ENCODE results near the gene ARHGAP42.

The ARHGAP42 gene

DNA sequence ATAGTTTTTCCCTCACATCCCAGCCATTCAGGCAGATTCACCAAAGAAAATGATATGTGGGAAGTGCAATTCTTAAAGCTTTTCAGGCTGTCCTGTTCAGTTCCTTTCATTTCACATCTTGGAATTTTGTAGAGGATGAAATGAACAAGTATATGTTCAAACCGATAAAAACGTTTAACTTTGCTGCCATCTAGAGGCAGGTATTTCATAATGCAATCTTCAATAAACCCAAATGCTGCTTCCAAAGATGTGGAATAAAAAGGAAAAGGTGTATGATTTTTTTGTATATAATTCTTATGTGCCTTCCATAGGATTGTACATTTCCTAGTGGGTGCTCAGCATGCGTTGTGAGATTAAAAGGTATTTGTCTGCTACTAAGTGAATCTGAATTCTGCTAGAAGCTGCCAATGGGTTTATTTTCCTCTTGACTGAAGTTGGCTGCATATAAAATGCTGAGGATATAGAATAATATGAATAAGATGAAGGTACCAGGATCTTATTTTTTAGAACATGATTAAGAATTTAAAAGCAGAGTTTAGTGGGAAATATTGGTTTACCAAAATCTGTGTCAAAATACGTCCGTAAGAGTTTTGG, 243.2 kb downstream of the ARHGAP42 start:
- DNase-seq, result peak in 1 of 5 experiments; percentile 2

DNA sequence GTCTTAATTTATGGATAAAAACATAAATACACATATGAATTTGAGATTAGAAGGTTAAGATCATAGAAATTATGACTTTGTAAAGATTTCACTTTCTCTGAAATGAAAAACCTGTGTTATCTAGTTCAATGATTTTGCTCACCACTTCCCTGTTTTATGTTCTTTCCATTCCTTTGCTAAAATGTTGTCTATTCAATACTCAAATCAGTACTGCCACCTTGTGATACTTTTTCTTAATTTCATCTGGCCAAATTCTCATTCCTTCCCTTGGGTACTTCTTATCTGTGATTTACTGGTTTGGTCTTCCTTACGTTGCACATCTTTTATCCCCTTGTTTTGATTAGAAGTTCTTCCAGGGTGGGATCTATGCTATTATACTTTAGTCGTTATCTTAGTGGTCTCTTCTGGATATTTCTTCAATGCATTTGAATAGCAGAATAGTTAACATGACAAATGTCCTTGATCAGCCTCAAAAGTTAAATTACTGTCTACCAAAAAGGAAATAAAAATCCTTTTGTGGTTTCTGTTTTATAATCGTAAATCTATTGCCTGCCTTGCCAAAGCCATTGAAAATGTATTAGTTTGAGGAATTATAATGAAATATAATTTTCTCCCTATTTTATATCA, 245.5 kb downstream of the ARHGAP42 start:
- no peak for DNase-seq

GRCh38 chr11:100936781-100937180, 249.7 kb downstream of the ARHGAP42 start:
- DNase-seq, result no peak

DNA sequence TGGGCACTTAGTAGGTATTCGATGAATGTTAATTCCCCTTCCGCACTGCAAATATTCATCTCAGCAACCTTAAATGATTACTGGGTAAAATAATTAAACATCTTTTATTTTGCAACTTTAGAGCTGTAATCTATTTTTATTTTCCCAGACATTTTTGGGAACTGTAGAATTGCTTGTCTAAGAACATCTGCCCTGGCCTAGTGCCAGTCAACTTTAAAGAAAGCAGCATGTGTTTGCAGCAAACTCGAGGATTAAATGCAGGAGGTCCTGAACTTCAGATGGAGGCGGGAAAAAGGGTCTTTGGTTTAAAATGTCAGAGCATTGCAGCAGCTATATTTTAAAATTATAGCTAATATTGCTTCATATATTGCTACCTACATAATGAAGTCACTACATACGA, 252.5 kb downstream of the ARHGAP42 start:
- DNase-seq, result no peak

DNA sequence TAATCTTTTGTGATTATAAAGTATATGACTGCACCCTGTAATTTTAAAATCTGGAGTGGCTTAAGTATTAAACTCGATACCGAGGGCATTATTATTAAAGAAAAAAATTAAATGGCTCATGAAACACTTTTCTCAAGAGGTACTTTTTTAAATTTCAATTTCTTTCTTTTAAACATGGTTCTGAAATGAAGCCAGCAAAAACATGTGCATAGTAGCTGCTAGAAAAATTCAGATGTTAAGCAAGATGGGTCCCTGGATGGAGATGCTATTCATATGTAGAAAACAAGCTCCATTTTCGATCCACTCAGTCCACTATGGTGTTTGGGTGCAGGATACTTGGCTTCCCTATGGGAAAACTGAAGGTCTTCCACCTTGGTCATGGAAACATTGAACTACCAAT, 253.0 kb downstream of the ARHGAP42 start:
- DNase-seq, result no peak

DNA sequence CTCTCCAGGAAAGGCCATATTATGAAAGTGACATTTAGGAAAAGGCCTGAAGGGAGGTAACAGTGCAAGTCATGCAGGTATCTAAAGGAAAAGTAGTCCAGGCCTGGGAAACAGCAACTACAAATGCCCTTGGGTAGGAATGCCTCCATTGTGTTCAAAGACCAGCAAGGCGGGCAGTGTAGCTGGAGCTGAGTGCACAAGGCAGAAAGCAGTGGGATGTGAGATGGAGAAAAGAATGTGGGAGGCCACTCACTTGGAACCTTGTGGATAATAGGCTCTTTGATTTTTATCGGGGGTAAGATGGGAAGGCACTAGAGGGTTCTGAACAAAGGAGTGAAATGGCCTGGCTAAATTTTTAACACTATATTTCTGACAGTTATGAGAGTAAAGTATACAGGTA, 253.9 kb downstream of the ARHGAP42 start:
- no peak for DNase-seq

- no peak for DNase-seq
Measured at GRCh38 chr11:100942016-100942415, 254.9 kb downstream of the ARHGAP42 start.

GRCh38 chr11:100948936-100949335, 261.8 kb downstream of the ARHGAP42 start:
- no peak for DNase-seq

GRCh38 chr11:100949443-100949842, 262.4 kb downstream of the ARHGAP42 start:
- no peak for DNase-seq

GRCh38 chr11:100955318-100955717, 268.2 kb downstream of the ARHGAP42 start:
- DNase-seq, result no peak

DNA sequence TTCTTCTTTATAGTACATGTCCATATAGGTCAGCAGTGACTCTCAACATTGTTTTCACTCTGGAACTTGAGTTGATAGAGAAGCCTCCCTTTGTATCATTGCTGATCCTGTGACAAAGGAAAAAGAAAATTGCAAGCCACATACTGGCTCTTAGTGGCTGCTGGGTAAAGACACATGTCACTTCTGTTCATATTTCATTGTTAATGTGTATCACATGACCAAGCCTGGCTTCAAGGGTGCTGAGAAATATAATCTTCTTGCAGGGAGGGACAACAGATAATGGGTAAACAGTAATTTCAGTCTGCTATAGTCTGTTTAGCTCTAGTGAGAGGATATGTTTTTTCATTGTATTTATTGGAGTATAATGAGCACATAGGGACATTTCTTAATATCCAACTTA, 269.3 kb downstream of the ARHGAP42 start:
- DNase-seq, result no peak

DNA sequence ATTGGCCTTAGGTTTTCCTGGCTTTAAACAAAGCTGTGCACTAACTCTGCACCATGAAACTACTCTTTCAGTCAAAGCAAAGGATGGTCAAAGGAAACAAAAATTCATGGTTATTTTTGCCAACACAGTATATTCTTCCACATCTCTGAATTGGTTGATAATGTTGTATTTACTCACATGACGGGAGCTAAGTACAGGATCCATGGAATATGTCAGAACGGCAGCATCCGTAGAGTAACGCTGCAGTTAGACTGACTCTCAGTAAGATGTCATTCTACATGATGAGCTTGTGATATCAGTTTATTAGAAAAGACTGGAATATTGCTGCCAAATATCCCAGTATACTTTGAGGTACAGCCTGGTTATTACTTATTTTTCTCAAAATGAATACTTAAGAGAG, 270.4 kb downstream of the ARHGAP42 start:
- no peak for DNase-seq

DNA sequence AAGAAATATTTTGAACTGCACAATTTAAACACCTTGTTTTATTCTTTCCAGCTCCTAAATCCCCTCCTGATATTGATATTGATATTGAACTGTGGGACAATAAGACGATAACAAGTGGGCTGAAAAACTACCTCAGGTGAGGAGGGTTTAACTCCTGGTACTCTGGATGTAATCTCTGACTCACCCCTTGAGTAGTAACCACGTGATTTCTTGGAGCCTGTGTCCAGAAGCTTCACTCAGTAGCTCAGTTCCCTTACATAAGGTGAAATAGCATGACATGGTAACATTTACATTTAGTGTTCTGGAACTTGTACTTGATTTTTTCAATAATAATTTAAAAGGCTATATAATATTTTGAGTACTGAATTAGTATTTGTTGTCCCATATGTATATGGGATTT, 274.5 kb downstream of the ARHGAP42 start:
- no peak for DNase-seq

GRCh38 chr11:100963375-100963774, 276.3 kb downstream of the ARHGAP42 start:
- no peak for DNase-seq

DNA sequence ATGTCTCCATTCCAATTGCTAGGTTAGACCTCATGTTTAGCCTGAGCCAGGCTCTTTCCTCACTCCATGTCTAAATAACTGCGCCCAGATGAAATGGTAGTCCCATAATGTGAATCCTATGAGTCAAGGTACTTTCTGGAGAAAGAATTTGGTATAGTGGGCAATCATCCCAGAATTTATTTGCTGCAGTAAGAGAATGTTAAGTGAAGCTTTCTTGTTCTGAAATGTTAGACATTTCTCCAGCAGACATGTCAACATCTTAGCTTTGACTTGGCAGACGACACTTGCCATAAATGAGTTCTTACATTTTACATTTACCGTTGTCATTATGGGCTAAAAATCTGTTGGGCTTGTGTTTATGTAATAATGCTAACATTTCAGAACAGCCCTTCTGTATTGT, 277.3 kb downstream of the ARHGAP42 start:
- DNase-seq, result no peak

DNA sequence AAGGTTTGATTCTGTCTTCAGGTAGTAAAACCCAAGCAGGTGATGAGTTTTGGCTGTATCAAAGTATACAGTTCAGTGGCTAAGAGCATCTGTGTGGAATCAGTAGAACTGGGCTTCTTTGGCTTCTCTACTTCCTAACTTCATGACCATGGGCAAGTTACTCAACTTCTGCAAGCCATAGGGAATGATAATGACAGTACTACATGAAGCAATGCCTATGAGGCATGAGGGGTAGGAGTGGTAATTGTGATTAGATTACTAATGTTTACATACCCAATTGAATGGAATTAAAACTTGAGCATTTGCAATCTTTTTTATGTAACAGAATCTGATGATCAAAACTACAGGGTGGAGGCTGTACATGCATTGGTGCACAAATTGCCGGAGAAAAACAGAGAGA, 278.3 kb downstream of the ARHGAP42 start:
- no peak for DNase-seq

DNA sequence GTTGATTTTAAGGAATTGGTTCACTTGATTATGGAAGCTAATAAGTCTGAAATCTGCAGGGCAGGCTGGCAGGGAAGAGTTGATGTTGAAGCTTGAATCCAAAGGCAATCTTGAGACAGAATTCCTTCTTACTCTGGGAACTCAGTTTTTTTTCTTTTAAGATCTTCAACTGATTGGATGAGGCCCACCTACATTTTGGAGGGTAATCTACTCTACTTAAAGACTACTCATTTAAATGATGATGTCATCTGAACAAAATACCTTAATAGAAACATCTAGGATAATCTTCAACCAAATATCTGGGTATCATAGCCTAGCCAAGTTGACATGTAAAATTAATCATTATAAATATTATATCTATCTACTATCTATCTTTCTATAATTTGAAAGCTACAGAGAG, 279.3 kb downstream of the ARHGAP42 start:
- no peak for DNase-seq

- DNase-seq, result no peak
Measured at GRCh38 chr11:100969008-100969407, 281.9 kb downstream of the ARHGAP42 start.

- no peak for DNase-seq
Measured at GRCh38 chr11:100970283-100971164, 283.4 kb downstream of the ARHGAP42 start.

DNA sequence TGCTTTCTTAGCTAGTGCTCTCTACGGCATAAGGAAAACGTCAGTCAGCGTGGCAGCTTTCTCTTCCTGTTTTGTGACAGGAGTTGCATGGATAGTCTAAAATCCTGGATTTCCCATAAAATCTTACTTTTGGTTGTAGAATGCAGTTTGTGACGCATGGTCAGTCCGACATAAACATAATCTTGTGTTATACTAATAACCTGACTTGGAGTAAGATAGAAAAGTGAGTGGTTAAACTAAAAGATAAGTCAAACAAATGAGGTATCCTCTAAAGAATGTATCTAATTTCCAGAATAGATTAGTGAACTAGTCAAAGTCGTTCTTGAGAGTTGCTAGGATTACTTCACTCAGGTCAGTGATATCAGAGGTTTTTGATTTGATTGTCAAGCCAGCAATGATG, 285.0 kb downstream of the ARHGAP42 start:
- DNase-seq, result no peak

DNA sequence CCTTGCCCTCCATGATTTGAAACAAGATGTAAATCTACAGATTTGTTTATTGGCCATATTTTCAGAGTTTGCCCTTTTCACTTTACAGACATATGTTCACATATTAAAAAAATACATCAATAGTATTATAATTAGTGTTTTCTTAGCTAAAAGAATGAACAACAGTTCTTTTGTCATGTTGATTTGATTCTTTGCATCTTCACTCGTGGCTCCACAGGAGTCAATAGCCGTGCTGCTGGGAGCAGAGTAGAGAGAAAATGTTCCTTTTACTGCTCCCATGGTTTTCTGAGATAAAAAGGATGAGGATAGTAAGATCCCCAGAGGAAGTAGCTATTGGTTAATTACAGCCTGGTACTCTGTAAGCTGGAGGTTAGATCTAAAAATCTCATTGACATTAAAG, 291.4 kb downstream of the ARHGAP42 start:
- DNase-seq, result no peak

GRCh38 chr11:100978939-100979338, 291.9 kb downstream of the ARHGAP42 start:
- no peak for DNase-seq

DNA sequence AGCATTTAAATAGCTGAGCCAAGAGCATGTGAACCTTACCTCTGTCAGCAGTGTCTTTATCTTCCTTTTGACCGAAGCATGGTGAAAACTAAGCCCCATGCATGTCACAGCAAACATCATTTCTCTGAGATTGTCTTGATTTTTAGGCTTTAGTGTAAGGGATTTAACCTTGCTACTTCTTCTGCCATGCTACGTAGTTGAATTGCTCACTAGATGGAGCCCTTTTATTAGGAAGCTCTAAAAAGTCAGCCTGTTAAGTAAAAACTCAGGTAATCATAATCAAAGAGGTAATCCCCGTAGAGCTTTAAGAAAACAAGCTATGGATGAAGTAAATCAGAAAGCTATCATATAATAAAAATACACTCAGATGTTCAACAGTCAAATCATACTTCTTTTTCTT, 293.1 kb downstream of the ARHGAP42 start:
- no peak for DNase-seq
